ENCODE results near the gene FNBP1.

GRCh38 chr9:129876815-129877214, 166.2 kb downstream of the FNBP1 start:
- TF ChIP-seq CTCF (IDR thresholded peaks at IDR 0.05; ENCODE audit: low read depth, low read length, poor library complexity, severe bottlenecking) (no peak), EZH2phosphoT487 (IDR thresholded peaks at IDR 0.05; ENCODE audit: borderline replicate concordance, low read length) (no peak)

All from DOHH2 (cell line).